K562 treated with DMSO at 1 percent for 48 hours (cell line): ENCODE results near the gene UGT2B15. TPM values are rescaled to one million over a fixed set of nuclear protein-coding genes. Genes with fewer than 3 reads are reported as not detected.

Experiments used
- total RNA-seq: library from RNA; unstranded; fragments of 300-600 nt; gene quantifications from 2 replicates; pipeline ENCODE4 v1.2.3, GENCODE V29; 2022; ENCODE audit warnings: low replicate concordance; ENCODE audit errors: extremely low read depth

The UGT2B15 gene
- total RNA-seq = not detected in 2 replicates

DNA sequence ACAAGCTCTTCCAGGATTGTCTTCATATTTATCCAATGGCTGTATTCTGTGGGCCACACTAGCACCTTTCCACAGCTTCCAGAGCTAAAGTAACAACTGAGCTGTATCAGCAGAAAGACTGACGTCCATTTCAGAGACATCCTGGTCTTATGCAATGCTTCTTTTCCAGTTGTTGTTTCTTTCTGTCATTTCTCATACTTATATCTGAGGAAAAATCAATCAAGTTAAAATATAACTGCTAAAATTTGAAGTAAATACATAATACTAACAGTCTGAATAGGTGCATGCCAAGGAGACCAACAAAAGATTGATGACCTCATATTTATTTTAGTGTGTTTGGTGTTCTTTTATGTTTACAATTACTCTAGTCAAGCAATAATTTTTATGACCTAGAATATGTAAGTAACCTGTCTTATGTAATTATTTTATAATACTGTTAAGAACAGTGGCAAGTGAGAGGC is at the start of gene UGT2B15:
Gene UGT2B15, minus strand, starts transcription at position 174 of the 461 bp plus-strand sequence. Its CDS starts 34 bp downstream, at position 140.

Other genes starting within 250 kb of the UGT2B15 start
- gene TMPRSS11E, start 223.2 kb downstream of the UGT2B15 start, total RNA-seq = not detected in 2 replicates
- gene UGT2B17, start 94.3 kb downstream of the UGT2B15 start, total RNA-seq = not detected in 2 replicates
- not detected in 2 replicates for gene UGT2B10, start 145.3 kb upstream of the UGT2B15 start, total RNA-seq